Measurements from ENCODE around the gene FTSJ3.

FTSJ3 gene

DNA sequence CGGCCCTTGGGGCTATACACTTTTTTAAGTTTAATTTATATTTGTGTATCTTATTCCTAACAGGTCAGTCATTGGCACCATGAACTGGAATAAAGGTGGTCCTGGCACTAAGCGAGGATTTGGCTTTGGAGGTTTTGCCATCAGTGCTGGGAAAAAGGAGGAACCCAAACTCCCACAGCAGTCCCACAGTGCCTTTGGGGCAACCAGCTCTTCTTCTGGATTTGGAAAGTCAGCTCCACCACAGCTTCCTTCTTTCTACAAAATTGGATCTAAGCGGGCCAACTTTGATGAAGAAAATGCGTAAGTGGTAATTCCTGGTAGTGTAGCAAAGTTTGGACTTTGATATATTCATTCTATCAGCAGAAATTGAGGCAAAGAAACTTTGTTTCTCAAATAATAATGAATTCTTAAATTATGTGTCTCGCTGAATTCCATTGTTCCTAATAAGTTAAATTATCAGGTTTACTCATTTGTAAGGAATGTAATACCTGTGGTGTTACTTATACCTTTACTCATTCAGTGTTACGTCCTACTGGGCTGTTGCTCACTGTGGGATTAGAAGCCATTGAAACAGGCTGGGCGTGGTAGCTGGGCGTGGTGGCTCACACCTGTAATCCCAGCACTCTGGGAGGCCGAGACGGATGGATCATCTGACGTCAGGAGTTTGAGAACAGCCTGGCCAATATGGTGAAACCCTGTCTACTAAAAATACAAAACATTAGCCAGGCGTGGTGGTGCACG lies 40.3 kb downstream of the FTSJ3 start:
- no peak for DNase-seq (ENCODE audit: low read depth)

DNA sequence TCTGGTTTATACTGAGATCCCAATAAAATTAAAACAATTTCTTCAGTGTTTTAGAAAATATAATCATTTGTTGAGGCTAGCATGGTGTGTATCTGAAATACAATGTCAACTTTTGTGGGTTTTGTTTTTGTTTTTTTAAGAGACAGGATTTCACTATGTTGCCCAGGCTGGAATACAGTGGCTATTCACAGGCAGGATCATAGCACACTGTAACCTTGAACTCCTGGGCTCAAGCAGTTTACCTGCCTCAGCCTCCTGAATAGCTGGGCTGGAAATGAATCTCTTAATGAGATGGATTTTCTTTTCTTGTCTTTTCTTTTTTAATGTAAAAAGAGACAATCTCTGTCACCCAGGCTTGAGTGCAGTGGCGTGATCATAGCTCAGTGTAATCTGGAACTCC lies 41.3 kb downstream of the FTSJ3 start:
- no peak for DNase-seq (ENCODE audit: low read depth)

DNA sequence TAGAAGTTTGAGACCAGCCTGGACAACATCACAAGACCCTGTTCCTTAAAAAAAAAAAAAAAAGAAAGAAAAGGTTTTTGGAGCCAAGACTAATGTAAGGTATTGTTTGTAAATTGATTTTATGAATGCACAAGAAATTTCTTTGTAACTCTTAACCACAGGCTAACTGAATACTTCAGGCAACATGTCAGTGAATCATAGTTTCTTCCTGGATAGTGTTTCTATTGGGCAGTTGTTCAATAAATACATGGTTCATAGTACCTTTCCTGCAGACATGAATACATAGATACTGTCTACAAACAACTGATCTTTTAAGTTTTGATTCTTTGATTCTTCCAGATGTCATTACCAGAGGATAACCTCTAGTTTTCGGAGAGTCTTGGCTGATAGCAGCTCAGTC lies 41.9 kb downstream of the FTSJ3 start:
- DNase-seq (ENCODE audit: low read depth) = peak; percentile 47

DNA sequence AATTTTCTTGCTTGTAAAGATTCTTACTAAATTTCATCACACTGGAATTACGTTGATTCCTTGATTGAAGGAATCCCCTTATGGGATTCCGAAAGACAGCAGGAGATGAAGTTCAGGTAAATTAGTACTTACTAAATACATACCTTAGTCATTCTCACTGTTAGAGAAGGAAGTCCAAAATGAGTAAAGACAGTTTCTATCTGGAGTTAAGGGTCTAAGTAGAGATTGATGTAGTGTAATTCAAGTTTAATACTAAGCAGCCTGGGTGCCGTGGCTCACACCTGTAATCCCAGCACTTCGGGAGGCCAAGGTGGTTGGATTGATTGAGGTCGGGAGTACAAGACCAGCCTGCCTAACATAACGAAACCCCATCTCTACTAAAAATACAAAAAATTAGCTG lies 43.9 kb downstream of the FTSJ3 start:
- DNase-seq (ENCODE audit: low read depth) = no peak

DNA sequence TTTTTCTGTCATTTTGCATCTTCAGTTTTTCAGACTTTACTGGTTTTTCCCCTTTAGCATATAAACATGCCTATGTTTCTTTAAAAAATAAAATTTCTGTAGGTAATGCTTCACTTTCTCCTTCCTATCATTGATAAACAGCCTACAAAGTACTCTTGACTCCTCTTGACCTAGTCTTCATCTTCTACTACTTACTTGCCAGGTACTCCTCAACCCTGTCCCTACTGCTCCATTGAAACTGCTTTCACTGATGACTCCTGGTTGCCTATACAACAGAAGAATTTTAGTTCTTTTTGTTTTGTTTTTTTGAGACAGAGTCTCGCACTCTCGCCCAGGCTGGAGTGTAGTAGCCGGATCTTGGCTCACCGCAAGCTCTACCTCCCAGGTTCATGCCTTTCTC lies 46.5 kb downstream of the FTSJ3 start:
- DNase-seq (ENCODE audit: low read depth) = no peak

DNA sequence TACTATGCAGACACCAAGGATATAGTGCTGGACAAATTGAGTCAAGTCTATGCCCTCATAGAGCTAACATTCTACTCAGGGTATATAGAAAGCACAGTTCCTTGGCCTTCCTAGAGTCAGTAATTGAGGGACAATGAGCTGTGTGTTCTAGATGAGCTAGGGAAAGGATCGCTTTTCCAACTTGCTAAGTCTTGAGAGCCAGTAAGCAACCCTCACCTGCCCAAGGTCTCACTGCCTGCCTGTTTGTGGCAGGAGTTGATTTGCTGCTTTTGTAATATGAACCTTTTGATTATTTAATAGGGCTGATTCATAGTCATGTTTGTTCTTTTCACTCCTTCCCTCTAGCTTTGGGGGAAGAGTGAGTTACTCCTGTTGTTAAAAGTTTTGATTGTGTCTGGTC lies 47.0 kb downstream of the FTSJ3 start:
- no peak for DNase-seq (ENCODE audit: low read depth)

DNA sequence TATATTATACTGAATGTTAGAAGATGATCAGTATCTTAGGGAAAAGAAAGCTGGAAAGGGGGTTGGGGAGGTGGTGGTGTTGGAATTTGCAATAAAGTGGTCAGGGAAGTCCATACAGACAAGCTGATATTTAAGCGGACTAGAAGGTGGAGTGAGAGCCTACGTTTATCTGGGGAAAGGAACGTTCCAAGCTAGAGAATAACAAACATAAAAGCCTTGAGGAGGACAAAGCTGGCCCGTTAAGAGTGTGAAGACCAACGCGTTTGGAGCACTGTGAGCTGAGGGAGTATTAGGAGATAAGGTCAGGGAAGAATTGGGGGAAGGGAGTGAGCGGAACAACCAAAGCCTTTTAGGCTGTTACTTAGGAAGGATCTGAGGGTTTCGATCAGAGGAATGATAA lies 52.0 kb downstream of the FTSJ3 start:
- DNase-seq (ENCODE audit: low read depth) = no peak

DNA sequence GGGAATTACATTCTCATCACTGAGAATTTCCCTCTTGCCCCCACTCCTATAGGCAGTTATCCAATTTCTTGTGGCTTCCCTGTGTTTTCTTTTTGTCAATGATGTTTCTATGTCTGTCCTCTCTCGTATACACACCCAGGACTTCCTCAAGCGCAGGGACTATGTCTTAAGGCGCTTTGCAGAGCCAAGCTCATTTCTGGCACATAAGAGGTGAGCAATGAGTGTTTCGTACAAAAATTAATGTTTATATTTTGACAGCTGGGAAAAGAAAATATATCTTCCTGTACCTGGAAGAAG lies 52.5 kb downstream of the FTSJ3 start:
- DNase-seq (ENCODE audit: low read depth) = no peak

DNA sequence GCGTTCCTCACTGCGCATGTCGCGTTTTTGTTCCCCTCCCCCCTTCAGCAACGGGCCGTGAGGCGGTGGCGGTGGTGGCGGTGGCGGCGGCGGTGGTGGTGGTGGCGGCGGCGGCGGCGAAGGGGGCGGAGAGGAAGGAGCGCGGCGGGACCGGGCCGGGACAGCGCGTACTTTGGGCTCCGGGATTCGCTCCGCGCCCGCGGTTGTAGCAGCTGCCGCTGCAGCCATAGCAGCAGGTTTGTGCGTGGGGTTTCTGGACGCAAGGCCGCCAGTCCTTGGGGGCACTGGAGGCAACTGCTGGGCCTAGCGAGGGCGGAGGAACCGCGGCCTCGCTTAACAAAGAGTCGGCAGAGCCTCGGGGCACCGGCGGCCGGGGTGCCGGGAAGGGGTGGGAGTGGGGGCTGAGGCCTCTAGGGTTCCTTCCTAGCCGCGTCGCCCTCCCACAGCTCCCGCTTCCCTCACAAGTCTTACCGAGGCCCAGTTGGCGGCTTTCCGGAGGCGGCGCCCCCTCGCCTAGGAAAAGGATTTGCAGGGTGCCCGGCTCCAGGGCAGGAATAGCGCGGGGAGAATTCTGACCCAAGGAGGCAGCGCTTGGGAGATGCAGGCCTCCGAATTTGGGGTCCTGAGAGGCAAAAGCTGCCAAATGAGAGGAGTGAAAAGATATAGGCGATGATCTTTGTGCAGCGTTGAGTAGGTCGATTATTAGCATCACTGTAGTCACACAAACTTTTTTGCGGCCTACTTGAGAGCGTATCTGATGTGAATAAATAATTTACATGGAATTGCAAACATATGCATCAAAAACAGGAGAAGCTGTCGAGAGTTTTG lies 53.1 kb downstream of the FTSJ3 start, which contains the start of gene DDX42:
Gene DDX42 (plus strand): TSS at position 30 of the 828 bp plus-strand sequence. CDS start 12,880 bp downstream, outside the sequence.
- DNase-seq (ENCODE audit: low read depth) = peak; percentile 54

DNA sequence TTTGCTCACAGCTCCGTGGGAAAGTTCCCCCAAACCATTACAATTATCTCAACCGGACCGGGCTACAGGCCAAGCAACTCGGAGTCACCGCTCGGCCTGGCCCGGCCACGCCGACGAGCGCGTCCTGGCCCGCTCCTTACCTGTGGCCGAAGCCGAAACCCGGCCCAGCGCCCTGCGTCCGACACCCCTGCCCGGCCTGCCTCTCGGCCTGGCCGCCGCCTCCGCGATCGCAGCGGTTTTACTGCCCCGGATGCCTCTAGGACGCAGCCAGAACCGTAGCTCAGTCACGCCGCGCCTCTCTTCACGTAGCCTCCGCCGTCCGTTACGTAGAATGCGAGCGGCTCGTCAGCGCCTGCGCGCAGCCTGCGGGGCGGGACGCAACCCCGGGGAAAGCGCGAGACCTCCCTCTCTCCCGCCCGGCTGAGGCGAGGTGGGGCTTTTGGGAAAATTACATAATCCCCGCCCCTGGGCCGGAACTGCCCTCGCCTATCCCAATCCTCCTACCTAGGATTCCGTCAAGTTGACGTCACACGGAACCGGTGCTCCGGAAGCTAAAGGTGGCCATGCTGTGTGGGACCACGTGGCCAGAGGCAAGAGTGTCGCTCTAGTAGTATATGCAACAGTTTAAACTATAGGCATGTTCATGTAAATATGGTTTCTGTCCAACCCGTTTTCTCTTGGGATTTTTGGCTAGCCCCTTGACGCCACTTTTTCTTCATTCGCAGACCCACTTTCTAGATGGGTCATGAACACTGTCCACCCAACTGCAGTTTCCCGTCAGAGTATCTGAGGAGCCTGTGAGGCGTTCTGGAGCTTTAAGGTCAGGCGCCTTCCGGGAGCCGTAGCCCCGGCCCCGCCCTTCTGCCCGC lies 54.0 kb downstream of the FTSJ3 start, which contains the start of gene CCDC47:
Gene CCDC47 (minus strand): TSS at position 326 of the 869 bp plus-strand sequence. CDS start 7,422 bp downstream, outside the sequence.
- DNase-seq (ENCODE audit: low read depth) = peak; percentile 98

DNA sequence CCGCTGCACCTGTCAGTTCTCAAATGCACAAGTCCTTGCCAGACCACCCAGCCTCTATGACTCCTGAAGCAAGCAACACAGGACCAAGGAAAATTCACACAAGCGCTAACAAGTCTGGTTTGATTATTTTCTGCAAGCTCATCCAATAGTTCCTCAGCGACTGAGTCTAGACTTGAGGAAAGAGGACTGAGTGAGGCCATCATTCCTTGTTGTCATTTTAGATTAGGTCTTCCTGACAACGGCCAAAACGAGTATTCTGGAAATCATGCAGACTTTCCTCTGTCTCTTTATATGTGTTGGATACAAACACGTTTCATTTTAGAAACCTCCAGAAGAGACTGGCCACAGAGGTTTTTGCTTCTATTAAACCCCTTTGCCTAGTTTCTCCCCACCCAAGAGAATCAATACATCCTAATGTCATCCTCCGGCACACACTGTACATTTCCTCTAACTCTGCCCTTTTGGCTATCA lies 54.6 kb downstream of the FTSJ3 start:
- DNase-seq (ENCODE audit: low read depth) = peak; percentile 12

Measured in fibroblast of gingiva (primary cell).